Measurements from ENCODE around the gene GNG2. TPM values are rescaled to one million over a fixed set of nuclear protein-coding genes. Genes with fewer than 3 reads are reported as not detected.

The GNG2 gene
- total and polyA plus RNA-seq, 10 of the 15 experiments (the other 5 are each of a cell fraction or from before 2014, with no cell fraction given) = 31.6 to 114 (median 66.4) TPM

GRCh38 chr14:51917193-51917592 is 56.8 kb downstream of the GNG2 start (continued):
- TF ChIP-seq ZNF687 (IDR thresholded peaks at IDR 0.05) (no peak), NBN (IDR thresholded peaks at IDR 0.05) (no peak), ZBED1 (IDR thresholded peaks at IDR 0.05; ENCODE audit: borderline replicate concordance) (no peak), MYC (IDR thresholded peaks at IDR 0.05; ENCODE audit: insufficient read depth, insufficient read length, insufficient replicate concordance, low read length, severe bottlenecking) (no peak), CHD1 (IDR thresholded peaks at IDR 0.05; ENCODE audit: low read depth, low read length) (no peak), ZNF207 (IDR thresholded peaks at IDR 0.05; ENCODE audit: borderline replicate concordance) (no peak), STAT3 (IDR thresholded peaks at IDR 0.05; ENCODE audit: low read depth, low read length) (no peak)

- Histone ChIP-seq H3K79me2 (ENCODE audit: control insufficient read depth, insufficient read depth, low read length) (no peaks in the 10 kb centered on the region), H3K9ac (ENCODE audit: control insufficient read depth, insufficient read depth, low read length) (no peak overlapping the region), H3K4me1 (ENCODE audit: control insufficient read depth, insufficient read depth, low read length) (no peaks in the 10 kb centered on the region), H4K20me1 (ENCODE audit: control insufficient read depth, insufficient read depth) (no peaks in the 10 kb centered on the region), H3K36me3 (ENCODE audit: control insufficient read depth in 2 of 2, insufficient read depth in 2 of 2, low read length in 1 of 2) (peaks cover 0 to 2% of the 10 kb centered on the region in 2 experiments; a peak in 2 of 4 replicates), H3K27ac (ENCODE audit: control insufficient read depth, insufficient read depth) (no peak overlapping the region), H3K4me2 (ENCODE audit: control insufficient read depth, insufficient read depth) (no peak overlapping the region), H3K4me3 (no peak overlapping the region), H2AFZ (ENCODE audit: control insufficient read depth, low read depth, low read length) (no peak overlapping the region), H3K9me3 (replicated peaks; ENCODE audit: control insufficient read depth, insufficient read depth, low read length) (no peaks in the 10 kb centered on the region), H3K27me3 (replicated peaks in 1 of 2; ENCODE audit: control insufficient read depth in 2 of 2, insufficient read depth in 2 of 2, low read length in 1 of 2) (no peaks in the 10 kb centered on the region)
- no peak for ATAC-seq
- POLR2A ChIA-PET = no interaction called here
- intact Hi-C loops (cut with micrococcal nuclease; ENCODE audit: unreplicated experiment) (no loop called here), in situ Hi-C loops (cut with MboI) (no loop called here)
- DNase-seq (ENCODE audit: low read depth, low spot score) = no peak
- CTCF ChIA-PET = interaction anchor here (1.7 kb wide), 1 partner anchor 19 kb away, joined by 4 read pairs; no protein-coding TSS in a partner anchor
- 100% methylated on average over 3 of the region's 3 CpGs for WGBS (ENCODE audit: insufficient coverage, insufficient replicate concordance, low lambda C conversion rate, missing lambda C conversion rate)
- BruUV-seq (replicated peaks) = no TSS peak
- no peak for FAIRE-seq
- RAD21 ChIA-PET (ENCODE audit: unreplicated experiment) = no interaction called here
- SMC1A ChIA-PET (ENCODE audit: uncharacterized antibody, unreplicated experiment) = interaction anchor here (2.1 kb wide), 1 partner anchor 57 kb away, joined by 4 read pairs; no protein-coding TSS in a partner anchor
- no peak for TF ChIP-seq TCF7 (IDR thresholded peaks at IDR 0.05; ENCODE audit: borderline replicate concordance)
- no peak for TF ChIP-seq STAT3 (IDR thresholded peaks at IDR 0.05; ENCODE audit: low read depth, low read length)
- no peak for TF ChIP-seq POU2F2 (IDR thresholded peaks at IDR 0.05; ENCODE audit: borderline replicate concordance, low read depth, low read length)
- no peak for TF ChIP-seq FOXM1 (IDR thresholded peaks at IDR 0.05; ENCODE audit: low read depth, low read length)
- TF ChIP-seq IRF3 (IDR thresholded peaks at IDR 0.05) = no peak
- no peak for TF ChIP-seq SP1 (IDR thresholded peaks at IDR 0.05; ENCODE audit: low read depth, low read length)
- no peak for TF ChIP-seq NR2C1 (IDR thresholded peaks at IDR 0.05)
- no peak for TF ChIP-seq NRF1 (conservative IDR thresholded peaks at IDR 0.05; ENCODE audit: low read depth, low read length)
- TF ChIP-seq E4F1 (IDR thresholded peaks at IDR 0.05; ENCODE audit: borderline replicate concordance, partially characterized antibody) = no peak
- TF ChIP-seq SMARCA5 (IDR thresholded peaks at IDR 0.05) = no peak
- no peak for TF ChIP-seq CBFB (IDR thresholded peaks at IDR 0.05; ENCODE audit: low read depth)
These were observed 60.6 kb downstream of the GNG2 start for GRCh38 chr14:51921026-51921425.
